NT2/D1 (cell line): ENCODE data around the gene ZMAT5.
"Not testable (repeated sequence)": the region's sequence is repeated elsewhere in the genome, so short reads cannot be mapped to it uniquely, and the experiment has no call there.

Source experiments
- DNase-seq: peaks from one replicate; pipeline ENCODE4 v3.0.0-alpha.2; 2011; ENCODE audit warnings: low read depth, low spot score
- H3K27me3 ChIP-seq: 2 replicates; pipeline ENCODE4 v1.6.0; 2011; ENCODE audit warnings: mild to moderate bottlenecking; ENCODE audit not compliant: insufficient read length, insufficient read depth
- H3K36me3 ChIP-seq: 2 replicates; pipeline ENCODE4 v1.6.1; 2011; ENCODE audit warnings: mild to moderate bottlenecking, low read length, mixed read lengths; ENCODE audit not compliant: insufficient read depth, insufficient read length
- H3K4me1 ChIP-seq: 2 replicates; pipeline ENCODE4 v1.5.1; 2011; ENCODE audit not compliant: insufficient read depth, insufficient read length
- H3K4me3 ChIP-seq: 2 replicates; pipeline ENCODE4 v1.5.1; 2011; ENCODE audit warnings: low read depth; ENCODE audit not compliant: insufficient read length
- H3K9ac ChIP-seq: 2 replicates; pipeline ENCODE4 v1.6.0; 2011; ENCODE audit warnings: low read depth; ENCODE audit not compliant: insufficient read length
- H3K9me3 ChIP-seq: 2 replicates; pipeline ENCODE4 v1.5.1; 2011; ENCODE audit warnings: mild to moderate bottlenecking, low read length; ENCODE audit not compliant: insufficient read depth
- SUZ12 ChIP-seq: IDR thresholded peaks from 2 replicates; pipeline ENCODE4 v1.6.1; 2011; ENCODE audit not compliant: insufficient read length, insufficient read depth; ENCODE audit errors: extremely low read depth
- YY1 ChIP-seq: IDR thresholded peaks from 2 replicates; pipeline ENCODE4 v1.6.1; 2011; ENCODE audit not compliant: insufficient read length, insufficient read depth
- ZNF274 ChIP-seq: IDR thresholded peaks from 2 replicates; pipeline ENCODE4 v1.6.1; 2011; ENCODE audit warnings: mild to moderate bottlenecking, low read depth, low read length

Gene ZMAT5

DNA sequence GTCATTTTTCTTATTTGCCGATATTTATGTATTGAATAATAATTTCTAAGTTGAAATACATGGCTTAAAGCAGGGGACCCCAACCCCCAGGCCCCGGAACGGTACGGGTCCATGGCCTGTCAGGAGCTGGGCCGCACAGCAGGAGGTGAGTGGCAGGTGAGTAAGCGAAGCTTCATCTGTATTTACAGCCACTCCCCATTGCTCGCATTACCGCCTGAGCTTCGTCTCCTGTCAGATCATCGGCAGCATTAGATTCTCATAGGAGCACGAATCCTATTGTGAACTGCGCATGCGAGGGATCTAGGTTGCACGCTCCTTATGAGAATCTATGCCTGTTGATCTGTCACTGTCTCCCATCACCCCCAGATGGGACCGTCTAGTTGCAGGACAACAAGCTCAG, 4.5 kb downstream of the ZMAT5 start:
- DNase-seq = no peak
- Histone ChIP-seq H3K27me3 (no peaks in the 10 kb centered on the region), H3K36me3 (no peaks in the 10 kb centered on the region), H3K4me3 (no peak overlapping the region), H3K9ac (no peak overlapping the region), H3K4me1 (peaks cover 5% of the 10 kb centered on the region), H3K9me3 (no peaks in the 10 kb centered on the region)
- TF ChIP-seq SUZ12 (no peak), YY1 (no peak), ZNF274 (no peak)

DNA sequence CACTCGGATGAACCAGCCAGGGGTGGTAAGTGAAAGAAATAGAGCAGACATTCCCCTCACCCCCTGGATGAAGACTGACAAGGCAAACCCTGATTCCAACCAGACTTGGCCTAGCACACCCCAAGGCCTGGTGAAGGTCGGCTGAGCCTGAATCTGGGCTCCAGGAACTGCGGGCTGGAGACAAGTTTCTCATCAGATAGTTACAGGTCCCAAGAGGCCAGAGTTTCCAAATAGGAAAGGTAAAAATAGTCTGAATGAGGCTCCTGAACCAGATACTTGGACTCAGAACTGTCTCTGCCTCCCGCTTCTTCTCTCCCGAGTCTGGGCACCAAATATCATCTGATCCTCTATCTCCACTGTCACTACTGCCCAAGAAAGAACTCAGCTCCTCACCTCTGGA, 7.8 kb downstream of the ZMAT5 start:
- Histone ChIP-seq H3K4me3 (no peak overlapping the region), H3K4me1 (peaks cover 5% of the 10 kb centered on the region), H3K9ac (no peak overlapping the region), H3K27me3 (no peaks in the 10 kb centered on the region), H3K9me3 (no peaks in the 10 kb centered on the region), H3K36me3 (no peaks in the 10 kb centered on the region)
- no peak for DNase-seq
- TF ChIP-seq ZNF274 (no peak), SUZ12 (no peak), YY1 (no peak)

- peaks cover 5% of the 10 kb centered on the region for H3K4me1 ChIP-seq
- H3K9me3 ChIP-seq = no peaks in the 10 kb centered on the region
- no peaks in the 10 kb centered on the region for H3K27me3 ChIP-seq
- H3K36me3 ChIP-seq = no peaks in the 10 kb centered on the region
- TF ChIP-seq YY1 (no peak), SUZ12 (no peak), ZNF274 (no peak)
- no peak for DNase-seq
- H3K9ac ChIP-seq = no peak overlapping the region
- no peak overlapping the region for H3K4me3 ChIP-seq
Measured at GRCh38 chr22:29758068-29758622, 8.7 kb downstream of the ZMAT5 start.

- no peak overlapping the region for H3K9ac ChIP-seq
- no peak for DNase-seq
- no peaks in the 10 kb centered on the region for H3K27me3 ChIP-seq
- TF ChIP-seq SUZ12 (no peak), YY1 (no peak), ZNF274 (no peak)
- H3K36me3 ChIP-seq = no peaks in the 10 kb centered on the region
- H3K4me1 ChIP-seq = peaks cover 5% of the 10 kb centered on the region
- H3K9me3 ChIP-seq = no peaks in the 10 kb centered on the region
- H3K4me3 ChIP-seq = no peak overlapping the region
Measured at GRCh38 chr22:29757096-29757495, 9.7 kb downstream of the ZMAT5 start.

GRCh38 chr22:29756341-29756740, 10.5 kb downstream of the ZMAT5 start:
- TF ChIP-seq SUZ12 (no peak), YY1 (no peak), ZNF274 (no peak)
- DNase-seq = no peak
- no peak overlapping the region for H3K4me3 ChIP-seq
- H3K9me3 ChIP-seq = no peaks in the 10 kb centered on the region
- H3K4me1 ChIP-seq = peaks cover 5% of the 10 kb centered on the region
- H3K27me3 ChIP-seq = no peaks in the 10 kb centered on the region
- H3K36me3 ChIP-seq = no peaks in the 10 kb centered on the region
- no peak overlapping the region for H3K9ac ChIP-seq

DNA sequence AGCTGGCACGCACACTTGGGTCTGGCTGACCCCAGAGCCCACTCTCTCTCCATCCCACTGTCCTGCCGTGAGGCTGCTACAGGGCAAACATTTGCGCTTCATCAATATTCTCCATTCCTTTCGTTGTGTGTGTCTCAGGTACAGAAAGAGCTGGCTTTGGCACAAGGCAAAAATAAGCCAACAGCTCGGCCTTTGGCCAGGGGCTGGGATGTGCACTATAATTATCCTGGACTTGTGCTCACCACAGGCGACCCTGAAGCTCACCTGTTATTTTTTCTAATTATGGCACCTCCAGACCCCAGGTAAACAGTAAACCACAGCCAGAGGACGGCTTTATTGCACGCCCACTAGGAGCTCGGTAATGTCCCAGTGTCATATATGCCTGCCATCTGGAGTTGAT, 10.9 kb downstream of the ZMAT5 start:
- Histone ChIP-seq H3K4me3 (no peak overlapping the region), H3K9ac (no peak overlapping the region), H3K9me3 (no peaks in the 10 kb centered on the region), H3K4me1 (peaks cover 5% of the 10 kb centered on the region), H3K36me3 (no peaks in the 10 kb centered on the region), H3K27me3 (no peaks in the 10 kb centered on the region)
- no peak for DNase-seq
- TF ChIP-seq SUZ12 (no peak), YY1 (no peak), ZNF274 (no peak)

- not testable (repeated sequence) for H3K36me3 ChIP-seq, H3K9me3 ChIP-seq, H3K4me1 ChIP-seq, H3K4me3 ChIP-seq, DNase-seq, H3K9ac ChIP-seq, H3K27me3 ChIP-seq
Measured at GRCh38 chr22:29754658-29755395, 12.0 kb downstream of the ZMAT5 start.
